ENCODE results near the gene GALNT17.

Gene GALNT17

DNA sequence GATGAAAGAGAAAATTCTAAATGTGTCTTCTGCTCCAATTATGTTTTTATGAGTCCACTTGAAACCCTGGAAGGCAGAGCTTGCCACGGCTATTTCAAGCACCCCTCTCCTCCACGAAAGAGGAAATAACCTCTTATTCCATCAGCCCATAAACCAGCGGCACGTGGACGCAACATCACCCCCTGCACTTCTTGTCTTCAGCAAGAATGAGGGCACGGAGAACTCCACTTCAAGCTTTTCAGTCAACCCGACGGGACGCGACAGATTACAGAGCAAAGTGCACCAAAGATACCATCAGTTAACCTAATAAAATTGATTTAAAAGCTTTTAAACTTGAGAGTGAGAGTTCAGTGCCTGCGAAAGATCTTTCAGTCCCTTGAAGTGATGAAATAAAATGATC lies 406.3 kb downstream of the GALNT17 start:
- no peak overlapping the region for H3K4me3 ChIP-seq (ENCODE audit: low read depth in 1 of 5, low read length in 5 of 5)
- no peaks in the 10 kb centered on the region for H3K36me3 ChIP-seq (ENCODE audit: control insufficient read depth in 5 of 5, insufficient read depth in 5 of 5, low read length in 5 of 5)
- no peaks in the 10 kb centered on the region for H3K9me3 ChIP-seq (ENCODE audit: control insufficient read depth in 5 of 5, low read length in 5 of 5)
- H3K27ac ChIP-seq (ENCODE audit: low read depth, low read length), result no peak overlapping the region
- no peaks in the 10 kb centered on the region for H3K4me1 ChIP-seq (ENCODE audit: control insufficient read depth in 5 of 5, insufficient read depth in 5 of 5, low read length in 5 of 5)
- H3K27me3 ChIP-seq (ENCODE audit: control insufficient read depth in 5 of 5, insufficient read depth in 4 of 5, low read length in 5 of 5), result no peaks in the 10 kb centered on the region
- no peak overlapping the region for H3K9ac ChIP-seq (ENCODE audit: low read length in 5 of 5)

DNA sequence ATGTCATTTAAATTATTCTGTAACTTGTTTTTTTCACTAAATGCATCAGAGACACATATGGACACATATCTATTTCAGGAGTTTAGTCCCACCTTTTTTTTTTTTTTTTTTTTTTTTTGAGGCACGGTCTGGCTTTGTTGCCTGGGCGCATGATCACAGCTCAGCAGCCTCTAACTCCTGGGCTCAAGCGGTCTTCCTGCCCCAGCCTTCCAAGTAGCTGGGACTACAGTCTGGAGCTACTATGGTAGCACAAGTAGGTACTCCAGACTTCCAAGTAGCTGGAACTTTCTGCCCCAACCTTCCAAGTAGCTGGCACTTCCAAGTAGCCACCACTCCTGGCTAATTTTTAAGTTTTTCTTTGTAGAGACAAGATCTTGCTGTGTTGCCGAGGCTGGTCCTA lies 407.7 kb downstream of the GALNT17 start:
- Histone ChIP-seq H3K36me3 (ENCODE audit: control insufficient read depth in 5 of 5, insufficient read depth in 5 of 5, low read length in 5 of 5) (no peaks in the 10 kb centered on the region), H3K4me1 (ENCODE audit: control insufficient read depth in 5 of 5, insufficient read depth in 5 of 5, low read length in 5 of 5) (no peaks in the 10 kb centered on the region), H3K4me3 (ENCODE audit: low read depth in 1 of 5, low read length in 5 of 5) (no peak overlapping the region), H3K9ac (ENCODE audit: low read length in 5 of 5) (no peak overlapping the region), H3K27ac (ENCODE audit: low read depth, low read length) (no peak overlapping the region), H3K27me3 (ENCODE audit: control insufficient read depth in 5 of 5, insufficient read depth in 4 of 5, low read length in 5 of 5) (no peaks in the 10 kb centered on the region), H3K9me3 (ENCODE audit: control insufficient read depth in 5 of 5, low read length in 5 of 5) (no peaks in the 10 kb centered on the region)

DNA sequence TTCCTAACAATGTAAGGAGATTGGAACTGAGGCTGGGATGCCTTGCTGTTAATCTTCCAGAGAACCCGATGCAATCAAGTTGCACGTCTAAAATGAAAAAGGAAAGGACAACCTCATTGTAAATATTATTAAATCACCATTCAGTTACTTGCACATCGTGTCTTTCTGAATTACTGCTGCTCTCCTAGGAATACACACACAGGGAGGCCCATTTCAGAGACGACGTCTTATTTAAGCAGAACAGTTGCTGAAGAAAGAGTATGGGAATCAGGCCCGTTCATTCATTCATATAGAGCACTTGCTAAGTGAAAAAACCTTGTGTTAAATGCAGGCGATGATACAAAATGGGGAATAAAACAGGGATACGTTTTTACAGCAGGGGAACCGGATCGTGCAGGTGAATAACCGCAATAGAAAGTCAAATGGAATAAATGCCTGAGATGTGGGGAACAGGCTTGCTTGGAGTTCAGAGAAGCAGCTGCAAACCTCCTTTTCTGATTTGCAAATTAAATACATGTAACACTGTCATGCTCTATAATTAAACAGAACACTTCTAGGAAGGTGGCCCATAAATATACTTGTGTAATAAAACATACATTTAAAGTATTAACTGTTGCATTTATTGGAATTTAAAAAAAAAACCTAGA lies 409.9 kb downstream of the GALNT17 start:
- Histone ChIP-seq H3K9ac (ENCODE audit: low read length in 5 of 5) (no peak overlapping the region), H3K4me3 (ENCODE audit: low read depth in 1 of 5, low read length in 5 of 5) (no peak overlapping the region), H3K27ac (ENCODE audit: low read depth, low read length) (no peak overlapping the region), H3K36me3 (ENCODE audit: control insufficient read depth in 5 of 5, insufficient read depth in 5 of 5, low read length in 5 of 5) (no peaks in the 10 kb centered on the region), H3K4me1 (ENCODE audit: control insufficient read depth in 5 of 5, insufficient read depth in 5 of 5, low read length in 5 of 5) (no peaks in the 10 kb centered on the region), H3K9me3 (ENCODE audit: control insufficient read depth in 5 of 5, low read length in 5 of 5) (no peaks in the 10 kb centered on the region), H3K27me3 (ENCODE audit: control insufficient read depth in 5 of 5, insufficient read depth in 4 of 5, low read length in 5 of 5) (no peaks in the 10 kb centered on the region)

DNA sequence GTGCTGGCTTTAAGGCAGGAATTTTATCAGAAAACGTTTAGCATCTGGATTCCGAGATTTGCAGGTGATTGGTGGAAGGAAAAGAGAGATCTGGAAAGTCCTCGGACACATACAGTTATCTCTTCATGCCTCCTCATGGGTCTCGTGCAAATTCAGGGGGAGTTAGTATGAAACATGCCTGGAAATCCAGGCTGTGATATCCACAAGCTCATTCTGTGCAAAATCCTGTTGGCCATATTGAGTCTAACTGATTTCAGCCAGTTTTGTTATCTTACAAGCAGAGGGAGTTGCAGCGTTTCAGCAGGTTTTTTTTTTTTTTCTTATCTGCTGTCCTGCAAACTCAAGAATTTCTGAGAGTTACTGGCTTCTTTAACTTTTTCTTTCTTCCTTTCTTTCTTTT lies 411.5 kb downstream of the GALNT17 start:
- no peaks in the 10 kb centered on the region for H3K36me3 ChIP-seq (ENCODE audit: control insufficient read depth in 5 of 5, insufficient read depth in 5 of 5, low read length in 5 of 5)
- H3K9me3 ChIP-seq (ENCODE audit: control insufficient read depth in 5 of 5, low read length in 5 of 5), result no peaks in the 10 kb centered on the region
- no peak overlapping the region for H3K9ac ChIP-seq (ENCODE audit: low read length in 5 of 5)
- no peaks in the 10 kb centered on the region for H3K4me1 ChIP-seq (ENCODE audit: control insufficient read depth in 5 of 5, insufficient read depth in 5 of 5, low read length in 5 of 5)
- H3K27me3 ChIP-seq (ENCODE audit: control insufficient read depth in 5 of 5, insufficient read depth in 4 of 5, low read length in 5 of 5), result no peaks in the 10 kb centered on the region
- H3K4me3 ChIP-seq (ENCODE audit: low read depth in 1 of 5, low read length in 5 of 5), result no peak overlapping the region
- H3K27ac ChIP-seq (ENCODE audit: low read depth, low read length), result no peak overlapping the region

DNA sequence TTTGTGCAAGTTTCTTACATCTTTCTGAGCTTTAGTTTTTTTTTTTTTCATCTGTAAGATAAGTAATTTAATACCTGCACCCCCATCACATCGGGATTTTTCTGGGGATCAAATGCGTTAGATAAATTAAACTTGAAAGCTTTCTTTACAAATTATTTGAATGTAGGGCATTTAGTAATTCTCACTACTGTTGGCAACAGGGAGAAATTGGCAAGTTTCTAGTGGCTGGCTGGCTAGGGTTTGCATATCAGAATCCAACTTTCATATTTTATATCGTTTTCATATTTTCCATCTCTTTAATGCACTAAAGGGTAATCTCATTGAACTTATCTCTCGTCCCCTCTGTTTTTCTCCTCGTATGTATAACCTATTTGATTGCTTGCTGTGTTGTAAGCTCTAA lies 412.9 kb downstream of the GALNT17 start:
- no peaks in the 10 kb centered on the region for H3K27me3 ChIP-seq (ENCODE audit: control insufficient read depth in 5 of 5, insufficient read depth in 4 of 5, low read length in 5 of 5)
- H3K4me1 ChIP-seq (ENCODE audit: control insufficient read depth in 5 of 5, insufficient read depth in 5 of 5, low read length in 5 of 5), result no peaks in the 10 kb centered on the region
- no peak overlapping the region for H3K4me3 ChIP-seq (ENCODE audit: low read depth in 1 of 5, low read length in 5 of 5)
- no peak overlapping the region for H3K27ac ChIP-seq (ENCODE audit: low read depth, low read length)
- no peaks in the 10 kb centered on the region for H3K36me3 ChIP-seq (ENCODE audit: control insufficient read depth in 5 of 5, insufficient read depth in 5 of 5, low read length in 5 of 5)
- H3K9ac ChIP-seq (ENCODE audit: low read length in 5 of 5), result no peak overlapping the region
- peaks cover 0 to 5% (median 0%) of the 10 kb centered on the region in 5 donors for H3K9me3 ChIP-seq (ENCODE audit: control insufficient read depth in 5 of 5, low read length in 5 of 5)

DNA sequence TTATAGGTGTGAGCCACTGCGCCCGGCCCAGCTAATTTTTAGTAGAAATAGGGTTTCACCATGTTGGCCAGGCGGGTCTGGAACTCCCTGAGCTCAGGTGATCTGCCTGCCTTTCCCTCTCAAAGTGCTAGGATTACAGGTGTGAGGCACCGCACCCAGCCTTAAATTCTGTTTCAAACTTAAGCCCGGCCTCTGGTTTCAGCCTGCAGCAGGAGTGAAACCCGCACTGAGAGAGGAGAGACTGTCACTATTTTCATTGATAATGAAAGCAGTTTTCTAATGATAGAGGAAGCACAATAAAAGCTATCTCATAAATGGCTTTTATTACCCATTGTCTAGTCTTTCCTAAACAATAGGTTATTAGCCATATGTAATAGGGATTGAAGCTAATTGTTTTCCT lies 415.5 kb downstream of the GALNT17 start:
- Histone ChIP-seq H3K4me1 (ENCODE audit: control insufficient read depth in 5 of 5, insufficient read depth in 5 of 5, low read length in 5 of 5) (no peaks in the 10 kb centered on the region), H3K36me3 (ENCODE audit: control insufficient read depth in 5 of 5, insufficient read depth in 5 of 5, low read length in 5 of 5) (no peaks in the 10 kb centered on the region), H3K27me3 (ENCODE audit: control insufficient read depth in 5 of 5, insufficient read depth in 4 of 5, low read length in 5 of 5) (no peaks in the 10 kb centered on the region), H3K9ac (ENCODE audit: low read length in 5 of 5) (no peak overlapping the region), H3K4me3 (ENCODE audit: low read depth in 1 of 5, low read length in 5 of 5) (no peak overlapping the region), H3K9me3 (ENCODE audit: control insufficient read depth in 5 of 5, low read length in 5 of 5) (peaks cover 0 to 15% (median 4%) of the 10 kb centered on the region in 5 donors), H3K27ac (ENCODE audit: low read depth, low read length) (no peak overlapping the region)

DNA sequence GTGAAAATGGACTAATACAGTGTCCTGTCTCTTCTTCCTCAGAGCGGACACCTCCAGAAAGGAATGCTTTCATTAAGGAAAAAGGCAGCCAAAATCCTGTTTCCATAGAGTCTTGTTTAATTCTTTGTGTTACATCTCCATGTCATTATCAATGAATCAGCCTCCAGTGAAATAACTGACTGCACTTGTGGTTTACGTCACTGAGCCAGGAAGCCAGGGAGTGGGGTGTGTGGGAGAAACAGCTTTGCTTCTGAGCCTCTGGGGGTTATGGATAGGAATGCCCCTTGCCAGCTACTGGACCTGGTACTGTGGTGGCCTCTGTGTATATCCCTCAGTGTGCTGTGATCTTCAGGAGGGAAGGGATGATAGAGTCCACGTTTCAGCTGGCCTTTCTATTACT lies 416.8 kb downstream of the GALNT17 start:
- H3K9me3 ChIP-seq (ENCODE audit: control insufficient read depth in 5 of 5, low read length in 5 of 5), result peaks cover 0 to 15% (median 4%) of the 10 kb centered on the region in 5 donors
- no peaks in the 10 kb centered on the region for H3K27me3 ChIP-seq (ENCODE audit: control insufficient read depth in 5 of 5, insufficient read depth in 4 of 5, low read length in 5 of 5)
- H3K9ac ChIP-seq (ENCODE audit: low read length in 5 of 5), result no peak overlapping the region
- H3K4me3 ChIP-seq (ENCODE audit: low read depth in 1 of 5, low read length in 5 of 5), result no peak overlapping the region
- H3K4me1 ChIP-seq (ENCODE audit: control insufficient read depth in 5 of 5, insufficient read depth in 5 of 5, low read length in 5 of 5), result no peaks in the 10 kb centered on the region
- no peak overlapping the region for H3K27ac ChIP-seq (ENCODE audit: low read depth, low read length)
- H3K36me3 ChIP-seq (ENCODE audit: control insufficient read depth in 5 of 5, insufficient read depth in 5 of 5, low read length in 5 of 5), result no peaks in the 10 kb centered on the region

DNA sequence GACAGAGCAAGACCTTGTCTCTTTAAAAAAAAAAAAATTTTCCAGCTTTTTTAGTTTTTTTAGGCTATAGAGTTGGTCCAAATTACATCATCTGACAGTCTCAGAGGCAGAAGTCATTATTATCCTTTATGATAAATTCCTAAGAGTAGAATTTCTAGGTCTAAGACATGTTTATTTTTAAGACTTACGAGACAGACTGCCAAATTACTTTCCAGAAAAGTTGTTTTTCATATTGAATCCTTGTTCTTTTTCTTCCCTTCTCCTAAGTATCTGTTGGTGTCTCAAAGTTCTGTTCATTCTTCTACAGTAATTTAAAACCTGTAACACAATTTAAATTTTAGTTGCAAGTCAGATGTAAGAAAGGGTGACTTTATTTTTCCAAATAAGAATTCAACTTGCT lies 421.4 kb downstream of the GALNT17 start:
- Histone ChIP-seq H3K9me3 (ENCODE audit: control insufficient read depth in 5 of 5, low read length in 5 of 5) (peaks cover 0 to 15% (median 4%) of the 10 kb centered on the region in 5 donors), H3K4me1 (ENCODE audit: control insufficient read depth in 5 of 5, insufficient read depth in 5 of 5, low read length in 5 of 5) (no peaks in the 10 kb centered on the region), H3K27ac (ENCODE audit: low read depth, low read length) (no peak overlapping the region), H3K27me3 (ENCODE audit: control insufficient read depth in 5 of 5, insufficient read depth in 4 of 5, low read length in 5 of 5) (no peaks in the 10 kb centered on the region), H3K36me3 (ENCODE audit: control insufficient read depth in 5 of 5, insufficient read depth in 5 of 5, low read length in 5 of 5) (no peaks in the 10 kb centered on the region), H3K9ac (ENCODE audit: low read length in 5 of 5) (no peak overlapping the region), H3K4me3 (ENCODE audit: low read depth in 1 of 5, low read length in 5 of 5) (no peak overlapping the region)

DNA sequence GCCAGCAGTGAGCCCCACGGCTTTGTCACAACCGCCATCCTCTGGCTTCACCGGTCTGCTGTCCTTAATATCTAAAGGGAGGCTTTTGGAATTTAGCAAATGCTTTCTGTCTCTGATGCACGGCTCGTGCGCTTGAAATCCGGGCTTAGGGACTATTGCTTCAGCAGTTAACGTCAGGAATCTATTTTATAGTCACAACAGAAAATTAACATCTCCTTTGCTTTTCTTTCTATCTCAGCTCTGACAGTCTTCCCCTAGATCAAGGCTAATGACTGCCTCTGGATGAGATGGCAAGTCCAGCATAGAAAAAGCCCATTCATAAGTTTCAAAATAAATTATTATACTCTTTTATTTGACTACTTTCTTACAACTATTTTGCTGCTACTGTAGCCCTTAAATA lies 423.8 kb downstream of the GALNT17 start:
- Histone ChIP-seq H3K4me3 (ENCODE audit: low read depth in 1 of 5, low read length in 5 of 5) (no peak overlapping the region), H3K27me3 (ENCODE audit: control insufficient read depth in 5 of 5, insufficient read depth in 4 of 5, low read length in 5 of 5) (no peaks in the 10 kb centered on the region), H3K27ac (ENCODE audit: low read depth, low read length) (no peak overlapping the region), H3K9me3 (ENCODE audit: control insufficient read depth in 5 of 5, low read length in 5 of 5) (peaks cover 0 to 7% (median 4%) of the 10 kb centered on the region in 5 donors), H3K9ac (ENCODE audit: low read length in 5 of 5) (no peak overlapping the region), H3K4me1 (ENCODE audit: control insufficient read depth in 5 of 5, insufficient read depth in 5 of 5, low read length in 5 of 5) (peaks cover 0 to 2% (median 0%) of the 10 kb centered on the region in 5 donors), H3K36me3 (ENCODE audit: control insufficient read depth in 5 of 5, insufficient read depth in 5 of 5, low read length in 5 of 5) (no peaks in the 10 kb centered on the region)

DNA sequence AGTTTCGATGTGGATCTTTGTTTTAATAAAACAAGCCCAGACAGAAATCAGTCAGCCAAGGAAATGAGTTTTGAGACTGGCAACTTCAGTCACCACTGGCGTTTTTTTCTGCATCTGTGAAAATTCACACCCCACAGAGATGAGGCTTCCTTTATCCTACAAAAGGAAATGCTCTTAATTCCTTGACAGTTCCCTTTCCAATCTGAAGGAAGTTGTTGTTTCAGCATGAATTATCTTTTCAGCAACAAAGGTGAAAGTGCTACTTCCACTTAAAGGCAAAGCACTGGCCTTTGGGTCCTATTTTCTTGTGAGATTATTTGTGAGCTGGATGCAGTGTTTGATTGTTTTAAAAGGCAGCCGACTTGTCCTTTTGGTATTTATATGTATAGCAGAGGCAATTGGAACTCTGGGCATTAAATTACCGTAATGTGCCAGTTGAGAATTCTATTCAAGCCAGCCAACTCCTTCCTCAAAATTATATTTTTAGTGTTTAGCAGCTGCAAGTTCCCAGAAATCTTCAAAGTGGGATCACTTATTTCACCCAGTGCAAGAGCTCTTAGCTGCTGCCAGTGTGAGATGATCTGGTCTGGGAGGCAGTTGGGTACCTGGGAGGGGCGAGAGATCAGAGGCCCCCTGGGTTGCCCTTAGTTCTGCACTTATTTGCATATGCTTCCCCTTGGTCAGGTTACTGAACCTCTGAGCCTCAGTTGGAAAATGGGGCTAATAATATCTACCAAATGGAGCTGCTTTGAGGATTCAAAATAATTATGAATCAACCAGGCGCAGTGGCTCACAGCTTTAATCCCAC lies 427.1 kb downstream of the GALNT17 start:
- no peaks in the 10 kb centered on the region for H3K9me3 ChIP-seq (ENCODE audit: control insufficient read depth in 5 of 5, low read length in 5 of 5)
- H3K4me1 ChIP-seq (ENCODE audit: control insufficient read depth in 5 of 5, insufficient read depth in 5 of 5, low read length in 5 of 5), result peaks cover 0 to 2% (median 0%) of the 10 kb centered on the region in 5 donors
- H3K27ac ChIP-seq (ENCODE audit: low read depth, low read length), result no peak overlapping the region
- no peaks in the 10 kb centered on the region for H3K27me3 ChIP-seq (ENCODE audit: control insufficient read depth in 5 of 5, insufficient read depth in 4 of 5, low read length in 5 of 5)
- H3K36me3 ChIP-seq (ENCODE audit: control insufficient read depth in 5 of 5, insufficient read depth in 5 of 5, low read length in 5 of 5), result no peaks in the 10 kb centered on the region
- no peak overlapping the region for H3K4me3 ChIP-seq (ENCODE audit: low read depth in 1 of 5, low read length in 5 of 5)
- no peak overlapping the region for H3K9ac ChIP-seq (ENCODE audit: low read length in 5 of 5)

Data from subcutaneous abdominal adipose tissue (tissue), 5 donors.